HG03354 (cell line): ENCODE measurements around the gene CCR3.

Experiments used
- ATAC-seq: cut with Tn5 transposase; IDR thresholded peaks from one replicate; pipeline ENCODE4 v1.9.1; 2021; ENCODE audit warnings: mild to moderate bottlenecking; ENCODE audit not compliant: unreplicated experiment, poor library complexity, severe bottlenecking

Gene CCR3

DNA sequence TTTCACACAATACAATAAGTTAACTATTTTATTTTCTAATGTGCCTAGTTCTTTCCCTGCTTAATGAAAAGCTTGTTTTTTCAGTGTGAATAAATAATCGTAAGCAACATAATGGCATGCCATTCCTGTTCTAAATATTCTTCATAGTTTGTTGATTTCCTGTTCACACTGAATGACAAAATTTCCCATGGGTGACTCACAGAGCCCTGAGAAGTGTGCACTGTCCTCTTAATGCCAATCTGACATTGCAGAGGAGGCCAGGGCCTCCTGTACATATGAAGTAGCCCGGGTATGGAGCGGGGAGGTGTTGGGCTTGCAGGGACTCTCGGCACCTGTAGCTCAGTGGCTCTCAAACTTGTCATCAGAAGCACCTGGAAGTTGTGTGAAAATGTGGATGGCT lies 24.3 kb downstream of the CCR3 start:
- no peak for ATAC-seq

DNA sequence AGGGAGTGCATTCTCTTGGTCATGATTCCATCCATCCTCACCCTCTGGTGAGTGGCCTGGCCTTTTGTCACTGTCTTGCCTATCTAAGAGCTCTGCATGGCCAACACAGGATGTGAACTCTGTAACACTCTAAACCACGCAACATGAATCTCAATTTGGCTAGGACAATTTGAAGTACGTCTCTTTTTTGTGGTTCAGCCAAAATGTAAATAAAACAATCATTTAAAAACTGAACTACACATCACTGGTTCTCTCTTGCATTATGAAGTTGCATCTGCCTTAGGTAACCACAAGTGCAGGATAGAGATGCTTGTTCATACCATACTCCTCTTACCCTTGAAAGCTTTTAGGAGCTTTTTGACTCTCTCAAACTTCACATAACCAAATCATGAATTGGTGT lies 27.3 kb downstream of the CCR3 start:
- ATAC-seq = no peak

DNA sequence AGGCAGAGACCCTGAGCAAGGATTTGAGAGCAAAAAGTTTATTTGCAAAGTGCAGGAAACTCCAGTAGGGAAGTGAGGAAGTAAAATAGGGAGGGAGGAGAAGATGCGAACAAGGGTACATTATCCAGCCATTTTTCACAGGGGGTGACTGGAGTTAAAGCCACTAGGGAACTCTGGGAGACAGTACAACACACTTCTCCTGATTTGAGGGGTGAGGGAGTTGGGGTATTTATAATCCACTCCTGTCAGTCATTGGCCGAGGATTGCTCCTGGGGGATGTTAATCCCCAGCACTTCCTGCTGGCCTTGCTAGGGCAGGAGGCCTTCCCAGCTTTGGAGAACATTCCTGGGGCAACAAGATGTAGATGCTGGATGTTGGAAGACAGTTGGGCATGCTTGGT lies 28.2 kb downstream of the CCR3 start:
- ATAC-seq = no peak

DNA sequence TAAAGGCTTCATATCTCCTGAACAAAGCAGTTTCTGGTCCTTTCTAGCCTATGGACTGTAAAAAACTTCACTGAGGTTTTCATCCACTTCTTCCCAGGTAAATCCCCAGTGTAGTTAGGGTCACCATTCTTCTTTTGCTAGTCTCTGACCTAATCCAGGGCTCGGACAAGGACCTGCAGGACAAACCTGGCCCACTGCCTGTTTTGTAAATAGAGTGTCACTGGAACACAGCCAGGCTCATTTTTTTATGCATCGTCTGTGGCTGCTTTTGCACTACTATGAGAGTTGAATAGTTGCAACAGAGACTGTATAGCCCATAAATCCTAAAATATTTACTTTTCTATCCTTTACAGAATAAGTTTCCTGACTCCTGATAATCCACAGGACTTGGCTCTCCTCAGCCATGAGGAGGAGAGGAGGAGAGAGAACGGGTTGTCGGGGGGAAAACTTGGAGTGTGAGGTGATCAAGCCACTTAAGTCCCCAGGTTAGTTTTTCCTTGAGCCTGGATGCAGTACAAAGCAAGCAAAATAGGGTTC lies 29.0 kb downstream of the CCR3 start:
- ATAC-seq = no peak

DNA sequence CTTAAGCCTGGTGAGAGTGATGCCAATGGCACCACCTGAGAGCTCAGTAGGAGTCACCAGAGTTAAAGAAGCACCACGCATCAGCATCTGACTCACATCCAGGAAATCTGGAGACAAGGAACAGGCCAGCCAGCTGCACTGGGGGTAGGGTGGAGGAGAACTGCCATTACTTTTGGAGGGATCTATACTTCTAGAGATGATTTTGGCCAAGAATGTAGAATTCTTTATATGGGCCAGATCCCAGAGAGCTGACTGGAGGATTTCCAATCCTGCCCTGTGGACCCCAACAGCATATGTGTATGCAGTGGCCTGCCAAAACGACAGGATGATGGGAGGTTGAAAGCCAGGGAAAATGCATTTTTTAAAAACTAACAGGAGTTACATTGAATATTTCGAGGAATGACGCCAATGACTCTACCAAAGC lies 29.8 kb downstream of the CCR3 start:
- ATAC-seq = no peak

GRCh38 chr3:46276497-46277099 lies 34.3 kb downstream of the CCR3 start:
- ATAC-seq = no peak

- no peak for ATAC-seq
These were observed 35.2 kb downstream of the CCR3 start for GRCh38 chr3:46277476-46277875.

DNA sequence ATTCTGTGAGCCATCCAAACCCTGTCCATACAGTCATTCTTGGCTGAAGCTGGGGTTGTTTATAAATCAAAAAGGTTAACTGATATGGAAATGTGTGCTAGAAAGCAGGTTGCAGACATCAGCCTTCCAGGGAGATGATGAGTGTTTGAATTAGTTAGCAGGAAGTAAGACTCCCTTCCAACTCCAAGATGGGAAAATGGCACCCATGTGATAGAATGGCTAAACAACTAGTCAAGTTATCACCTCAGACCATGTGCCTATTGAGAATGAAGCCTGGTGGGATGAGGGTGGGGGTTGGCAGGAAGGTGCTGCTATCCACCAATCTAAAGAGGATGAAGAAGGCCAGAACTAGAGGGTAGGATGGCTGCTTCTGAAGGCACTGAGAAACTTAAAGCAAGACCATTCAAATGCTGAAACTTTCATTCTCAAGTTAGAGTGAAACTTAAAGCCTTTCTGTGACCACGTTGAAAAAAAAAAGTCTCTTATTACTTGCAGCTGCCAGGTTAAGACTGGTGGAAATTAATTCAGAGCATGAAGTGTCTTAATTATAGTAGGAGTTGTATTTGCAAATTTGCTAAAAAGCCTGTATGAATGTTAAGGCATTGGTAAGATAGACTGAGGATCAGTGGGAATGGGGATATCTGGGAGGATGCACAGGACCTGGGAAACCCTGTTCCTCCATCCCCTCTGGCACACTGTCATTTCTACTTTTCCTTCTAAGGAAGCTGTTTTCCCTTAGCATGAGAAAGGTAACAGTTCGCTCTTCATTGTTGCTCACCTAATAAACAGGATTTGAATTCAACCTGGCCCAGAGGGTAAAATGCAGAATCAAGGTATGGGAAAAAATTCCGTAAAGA lies 36.8 kb downstream of the CCR3 start:
- ATAC-seq = no peak

DNA sequence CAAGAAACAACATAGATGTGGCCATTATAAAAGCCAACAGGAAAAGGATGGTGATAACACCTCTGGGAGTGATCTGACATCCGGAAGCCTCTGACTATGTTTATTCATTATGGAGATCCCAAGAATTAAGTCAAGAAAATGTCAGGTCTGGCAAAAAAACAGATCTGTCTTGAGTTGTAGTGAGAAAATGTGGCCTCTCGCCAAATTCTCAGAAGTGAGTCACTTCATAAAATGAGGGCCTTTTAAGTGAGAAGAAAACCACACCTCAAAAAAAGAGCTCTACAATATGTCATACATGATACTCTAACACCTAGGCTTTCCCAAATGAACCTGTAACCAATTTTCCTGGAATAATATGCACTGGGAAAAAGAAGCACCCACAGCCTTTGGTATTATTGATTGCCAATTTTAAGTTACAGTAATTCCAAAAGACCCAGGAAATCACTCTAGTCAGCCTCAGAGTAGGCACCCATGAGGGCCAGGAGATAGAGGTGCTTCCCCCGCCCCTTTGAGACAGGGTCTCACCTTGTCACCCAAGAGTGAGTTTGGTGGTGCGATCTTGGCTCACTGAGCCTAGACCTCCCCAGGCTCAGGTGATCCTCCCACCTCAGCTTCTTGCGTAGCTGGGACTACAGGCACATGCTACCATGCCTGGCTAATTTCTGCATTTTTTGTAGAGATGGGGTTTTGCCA lies 38.0 kb downstream of the CCR3 start:
- no peak for ATAC-seq

- no peak for ATAC-seq
These were observed 39.3 kb downstream of the CCR3 start for GRCh38 chr3:46281551-46281950.

GRCh38 chr3:46282041-46282440 lies 39.8 kb downstream of the CCR3 start:
- ATAC-seq = no peak

DNA sequence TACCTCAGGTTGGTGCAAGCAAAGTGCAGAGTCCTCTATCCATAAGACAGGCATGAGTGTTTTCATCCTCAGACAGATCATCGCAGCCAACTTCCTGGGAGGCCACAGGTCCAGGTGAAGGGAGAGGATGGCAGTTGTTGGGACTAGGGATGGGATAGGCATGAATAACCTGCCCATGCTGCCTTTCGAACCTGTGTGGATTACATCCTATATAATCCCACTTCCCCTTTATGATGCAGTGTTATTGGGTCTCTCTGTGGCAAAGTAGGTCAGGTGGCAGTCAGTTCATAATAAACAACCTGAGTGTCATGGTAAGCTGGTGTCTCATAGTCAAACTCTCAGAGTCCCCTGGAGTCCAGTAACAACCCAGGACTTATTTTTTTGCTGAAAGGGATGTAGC lies 40.4 kb downstream of the CCR3 start:
- ATAC-seq = no peak

GRCh38 chr3:46283881-46284450 lies 41.7 kb downstream of the CCR3 start:
- no peak for ATAC-seq

GRCh38 chr3:46284981-46285683 lies 42.9 kb downstream of the CCR3 start:
- no peak for ATAC-seq

GRCh38 chr3:46285931-46286619 lies 43.8 kb downstream of the CCR3 start:
- no peak for ATAC-seq

DNA sequence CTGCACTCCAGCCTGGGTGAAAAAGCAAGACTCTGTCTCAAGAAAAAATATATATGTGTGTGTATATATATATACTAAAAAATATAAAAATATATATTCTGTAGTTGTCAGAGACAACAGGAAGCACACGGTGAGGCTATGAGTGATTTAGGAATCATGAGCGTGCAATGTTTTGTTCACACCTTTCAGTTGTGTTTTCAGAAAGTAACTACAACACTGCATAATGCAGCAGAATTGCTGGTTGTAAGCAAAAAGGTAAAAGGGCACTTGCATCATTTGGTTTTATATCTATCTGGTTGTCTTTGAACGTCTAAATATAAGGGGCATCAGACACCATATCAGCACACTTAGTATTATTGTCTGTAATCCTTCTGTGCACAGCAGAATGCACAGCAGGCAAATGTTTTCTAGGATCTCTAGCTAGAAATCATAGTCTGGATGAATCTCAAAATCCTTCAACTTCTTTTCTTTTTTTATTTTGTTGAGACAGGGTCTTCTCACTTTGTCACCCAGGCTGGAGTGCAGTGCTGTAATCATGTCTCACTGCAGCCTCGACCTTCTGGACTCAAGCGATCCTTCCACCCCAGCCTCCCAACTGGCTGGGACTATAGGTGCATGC lies 44.8 kb downstream of the CCR3 start:
- no peak for ATAC-seq

- ATAC-seq = no peak
These were observed 47.3 kb downstream of the CCR3 start for GRCh38 chr3:46289551-46289950.

DNA sequence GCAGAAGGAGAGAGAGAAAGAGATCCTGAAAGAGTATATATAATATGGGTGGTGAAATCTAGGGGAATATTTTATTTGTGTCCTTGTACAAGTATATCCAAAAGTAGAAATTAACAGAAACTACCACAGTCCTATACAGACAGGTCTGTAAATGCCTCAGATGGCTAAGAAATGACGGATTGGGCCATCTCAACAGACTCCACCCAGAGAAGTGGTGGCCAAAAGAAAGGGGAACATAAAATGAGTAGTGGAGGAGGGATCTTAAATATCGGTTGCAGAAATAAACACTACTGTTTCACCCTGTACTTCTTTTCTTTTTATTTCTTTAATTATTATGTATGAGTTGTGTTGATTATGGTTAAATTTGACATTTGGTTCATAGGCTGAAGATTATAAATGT lies 47.7 kb downstream of the CCR3 start:
- no peak for ATAC-seq

GRCh38 chr3:46291046-46291445 lies 48.8 kb downstream of the CCR3 start:
- no peak for ATAC-seq
